Natural killer cell (primary cell): Measurements from ENCODE around the gene FSIP1. TPM values are rescaled to one million over a fixed set of nuclear protein-coding genes. Genes with fewer than 3 reads are reported as not detected.

Experiments
- ATAC-seq, 3 donors: fragments of 150-1000 bp in 2 of 3; fragments of 200-7000 bp in 1 of 3; cut with Tn5 transposase; 1 replicate in 1 of 3; 2 replicates in 2 of 3; pipeline ENCODE4 v1.10.0; 2021; ENCODE audit warnings: mild to moderate bottlenecking in 2 of 3, moderate library complexity in 2 of 3
- DNase-seq, 2 donors: peaks; one replicate each; pipeline versions ENCODE4 v3.0.0 to v3.0.0-alpha.2; 2013 to 2021; ENCODE audit warnings: mixed read lengths in 1 of 2
- H3K27ac ChIP-seq: one replicate; pipeline ENCODE4 v1.5.1; 2013; ENCODE audit warnings: mild to moderate bottlenecking, low read length
- H3K27me3 ChIP-seq: one replicate; pipeline ENCODE4 v1.6.1; 2013; ENCODE audit warnings: low read length; ENCODE audit not compliant: control insufficient read depth, insufficient read depth
- H3K36me3 ChIP-seq: one replicate; pipeline ENCODE4 v1.6.1; 2013; ENCODE audit warnings: low read length; ENCODE audit not compliant: control insufficient read depth, insufficient read depth
- H3K4me1 ChIP-seq: one replicate; pipeline ENCODE4 v1.6.1; 2013; ENCODE audit warnings: low read length; ENCODE audit not compliant: control insufficient read depth, insufficient read depth
- H3K4me3 ChIP-seq: one replicate; pipeline ENCODE4 v1.5.1; 2013; ENCODE audit warnings: low read length
- H3K9me3 ChIP-seq: one replicate; pipeline ENCODE4 v1.6.1; 2013; ENCODE audit warnings: low read length; ENCODE audit not compliant: control insufficient read depth, insufficient read depth
- H3K27ac Mint-ChIP-seq, 2 donors: one replicate each; pipeline ENCODE4 v1.8.0; 2022; ENCODE audit warnings: mild to moderate bottlenecking in 2 of 2, mixed read lengths in 2 of 2, moderate library complexity in 1 of 2
- H3K27me3 Mint-ChIP-seq, 2 donors: one replicate each; pipeline ENCODE4 v1.8.0; 2022; ENCODE audit warnings: low read depth in 2 of 2, mixed read lengths in 2 of 2
- H3K36me3 Mint-ChIP-seq: one replicate; pipeline ENCODE4 v1.8.0; 2022; ENCODE audit warnings: mixed read lengths
- H3K4me1 Mint-ChIP-seq, 2 donors: one replicate each; pipeline ENCODE4 v1.8.0; 2022; ENCODE audit warnings: mixed read lengths in 2 of 2
- H3K4me3 Mint-ChIP-seq: one replicate; pipeline ENCODE4 v1.8.0; 2022; ENCODE audit warnings: mild to moderate bottlenecking, moderate library complexity, mixed read lengths
- H3K9me3 Mint-ChIP-seq, 2 donors: one replicate each; pipeline ENCODE4 v1.8.0; 2022; ENCODE audit warnings: mixed read lengths in 2 of 2
- WGBS: methylation state at CpG from one replicate; pipeline ENCODE4 v1.1.7; 2013; ENCODE audit warnings: missing lambda C conversion rate; ENCODE audit not compliant: insufficient coverage; 5-methylcytosine and 5-hydroxymethylcytosine counted together
- intact Hi-C: fragments of 100-400 bp; cut with micrococcal nuclease; formaldehyde crosslinking; loops from one replicate; pipeline ENCODE4 v1.14.2; 2022
- total RNA-seq, 4 donors: library from RNA; stranded (reverse); fragments of 120-200 nt in 1 of 4; gene quantifications; one replicate each; pipeline versions ENCODE4 v1.2.3 to v1.2.4, GENCODE V29; 2013 to 2022
- TF ChIP-seq, protein P1 (sequence below): fragments of 200-600 bp; IDR thresholded peaks from one replicate; pipeline ENCODE4 v1.8.0; 2022; ENCODE audit warnings: antibody characterized with exemption

FSIP1 gene
- total RNA-seq, 3 donors from 2014 or later (not counting 1 experiment from before 2014, with no cell fraction given): 1.1 to 2.3 (median 1.8) TPM

DNA sequence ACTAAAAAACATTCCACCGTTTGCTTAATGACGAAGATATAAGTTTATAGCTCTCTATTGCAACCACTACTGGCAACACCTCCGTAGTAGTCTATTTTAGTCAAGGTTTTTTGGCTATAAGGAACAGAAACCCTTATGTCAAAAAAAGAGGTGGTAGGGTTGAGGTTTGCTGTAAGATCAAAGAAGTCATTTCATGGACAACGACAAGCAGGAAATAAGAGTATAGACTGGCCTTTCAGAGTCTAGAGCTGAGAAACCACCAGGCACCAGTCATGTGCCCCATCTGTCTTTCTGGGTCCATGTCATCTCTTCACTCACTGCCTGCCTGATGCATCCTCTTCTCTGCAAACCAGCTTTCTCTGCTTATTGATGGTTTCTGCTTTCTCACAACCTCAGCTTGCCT is 159.1 kb downstream of the FSIP1 start:
- intact Hi-C loops: loop anchor here (1.0 to 10.0 kb wide), 7 partner anchors 8 to 1049 kb away; partner anchors contain the start of gene FSIP1
- Mint-ChIP-seq H3K4me3 (peak overlapping the region; percentile 97), H3K9me3 (peaks cover 0 to 2% of the 10 kb centered on the region in 2 donors), H3K4me1 (peaks cover 82 to 83% of the 10 kb centered on the region in 2 donors), H3K27me3 (no peaks in the 10 kb centered on the region), H3K27ac (peak overlapping the region; percentile 100), H3K36me3 (peaks cover 13% of the 10 kb centered on the region)
- peaks cover 62% of the 10 kb centered on the region for H3K4me1 ChIP-seq
- no peaks in the 10 kb centered on the region for H3K27me3 ChIP-seq
- WGBS: 0% methylated on average over 2 of the region's 4 CpGs
- H3K9me3 ChIP-seq: peaks cover 6% of the 10 kb centered on the region
- DNase-seq (peak; percentile 50 to 83), ATAC-seq (peak; percentile 65 to 83 (median 75))
- H3K27ac ChIP-seq: peak overlapping the region; percentile 100
- no peaks in the 10 kb centered on the region for H3K36me3 ChIP-seq
- no peak overlapping the region for H3K4me3 ChIP-seq
- TF ChIP-seq, protein P1, sequence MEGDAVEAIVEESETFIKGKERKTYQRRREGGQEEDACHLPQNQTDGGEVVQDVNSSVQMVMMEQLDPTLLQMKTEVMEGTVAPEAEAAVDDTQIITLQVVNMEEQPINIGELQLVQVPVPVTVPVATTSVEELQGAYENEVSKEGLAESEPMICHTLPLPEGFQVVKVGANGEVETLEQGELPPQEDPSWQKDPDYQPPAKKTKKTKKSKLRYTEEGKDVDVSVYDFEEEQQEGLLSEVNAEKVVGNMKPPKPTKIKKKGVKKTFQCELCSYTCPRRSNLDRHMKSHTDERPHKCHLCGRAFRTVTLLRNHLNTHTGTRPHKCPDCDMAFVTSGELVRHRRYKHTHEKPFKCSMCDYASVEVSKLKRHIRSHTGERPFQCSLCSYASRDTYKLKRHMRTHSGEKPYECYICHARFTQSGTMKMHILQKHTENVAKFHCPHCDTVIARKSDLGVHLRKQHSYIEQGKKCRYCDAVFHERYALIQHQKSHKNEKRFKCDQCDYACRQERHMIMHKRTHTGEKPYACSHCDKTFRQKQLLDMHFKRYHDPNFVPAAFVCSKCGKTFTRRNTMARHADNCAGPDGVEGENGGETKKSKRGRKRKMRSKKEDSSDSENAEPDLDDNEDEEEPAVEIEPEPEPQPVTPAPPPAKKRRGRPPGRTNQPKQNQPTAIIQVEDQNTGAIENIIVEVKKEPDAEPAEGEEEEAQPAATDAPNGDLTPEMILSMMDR: no peak

GRCh38 chr15:39622660-39623516 is 159.8 kb downstream of the FSIP1 start:
- peak overlapping the region; percentile 100 for H3K27ac ChIP-seq

DNA sequence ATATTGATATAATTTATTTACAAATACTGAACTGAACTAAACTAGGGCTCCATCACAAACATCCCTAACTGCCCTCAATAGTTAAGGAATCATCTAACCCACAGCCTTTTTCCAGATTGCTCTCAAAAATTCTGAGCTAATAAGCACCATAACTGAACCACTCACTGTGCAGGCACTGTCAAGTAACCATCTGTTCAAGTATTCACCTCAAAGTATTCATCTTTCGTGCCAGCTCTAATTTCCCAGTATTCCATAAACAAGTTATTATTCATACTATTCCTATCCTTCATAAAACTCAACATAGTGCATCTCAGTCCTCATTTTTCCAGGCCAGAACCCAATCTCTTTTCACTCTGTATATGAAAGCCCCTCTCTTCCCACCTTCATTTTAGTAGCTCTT is 160.7 kb downstream of the FSIP1 start:
- TF ChIP-seq, protein P1: no peak
- H3K4me1 Mint-ChIP-seq: peaks cover 66 to 80% of the 10 kb centered on the region in 2 donors
- Histone ChIP-seq H3K9me3 (peaks cover 6% of the 10 kb centered on the region), H3K27ac (peak overlapping the region; percentile 100), H3K4me1 (peaks cover 47% of the 10 kb centered on the region), H3K36me3 (no peaks in the 10 kb centered on the region), H3K4me3 (no peak overlapping the region), H3K27me3 (no peaks in the 10 kb centered on the region)
- peak overlapping the region; percentile 97 for H3K4me3 Mint-ChIP-seq
- ATAC-seq (no peak), DNase-seq (no peak)
- intact Hi-C loops: loop anchor here (2.0 to 10.0 kb wide), 6 partner anchors 13 to 1047 kb away; partner anchors contain the start of gene FSIP1
- peaks cover 0 to 2% of the 10 kb centered on the region in 2 donors for H3K9me3 Mint-ChIP-seq
- H3K27ac Mint-ChIP-seq: peak overlapping the region; percentile 100
- H3K27me3 Mint-ChIP-seq: no peaks in the 10 kb centered on the region
- 79% methylated on average over 1 of the region's 1 CpG for WGBS
- peaks cover 13% of the 10 kb centered on the region for H3K36me3 Mint-ChIP-seq

More at GRCh38 chr15:39622660-39623516, 159.8 kb downstream of the FSIP1 start:
- DNase-seq: no peak
- no peaks in the 10 kb centered on the region for H3K36me3 ChIP-seq
- TF ChIP-seq, protein P1: no peak
- H3K27ac Mint-ChIP-seq: peak overlapping the region; percentile 100
- intact Hi-C loops: loop anchor here (1.0 to 10.0 kb wide), 7 partner anchors 8 to 1048 kb away; partner anchors contain the start of gene FSIP1
- H3K27me3 ChIP-seq: no peaks in the 10 kb centered on the region
- no peak overlapping the region for H3K4me3 ChIP-seq
- H3K27me3 Mint-ChIP-seq: no peaks in the 10 kb centered on the region
- ATAC-seq: no peak
- H3K4me1 Mint-ChIP-seq: peaks cover 75 to 83% of the 10 kb centered on the region in 2 donors
- peak overlapping the region; percentile 97 for H3K4me3 Mint-ChIP-seq
- peaks cover 13% of the 10 kb centered on the region for H3K36me3 Mint-ChIP-seq
- peaks cover 6% of the 10 kb centered on the region for H3K9me3 ChIP-seq
- peaks cover 56% of the 10 kb centered on the region for H3K4me1 ChIP-seq
- H3K9me3 Mint-ChIP-seq: peaks cover 0 to 2% of the 10 kb centered on the region in 2 donors
- WGBS: 82% methylated on average over 3 of the region's 6 CpGs
